Mesenchymal stem cell (in vitro differentiated cells and primary cell): ENCODE results near the gene TCF7.

Experiments used
- DNase-seq: peaks from one replicate; pipeline ENCODE4 v3.0.0-alpha.2; 2013
- H2AFZ ChIP-seq: one replicate; pipeline ENCODE4 v1.6.1; 2013; ENCODE audit warnings: low read depth, mild to moderate bottlenecking, control low read depth, inconsistent platforms, low read length, moderate library complexity
- H2AK5ac ChIP-seq: 2 replicates; pipeline ENCODE4 v1.6.1; 2013; ENCODE audit warnings: low read length, moderate library complexity, mild to moderate bottlenecking, inconsistent platforms; ENCODE audit not compliant: severe bottlenecking
- H2BK120ac ChIP-seq: one replicate; pipeline ENCODE4 v1.6.1; 2013; ENCODE audit warnings: low read depth, mild to moderate bottlenecking, inconsistent platforms, low read length, moderate library complexity
- H2BK12ac ChIP-seq, 2 experiments: one replicate each; pipeline ENCODE4 v1.6.1; 2013; ENCODE audit warnings: inconsistent platforms in 2 of 2, low read length in 2 of 2, mild to moderate bottlenecking in 2 of 2, moderate library complexity in 2 of 2, control low read depth in 1 of 2
- H2BK15ac ChIP-seq: one replicate; pipeline ENCODE4 v1.6.1; 2013; ENCODE audit warnings: mild to moderate bottlenecking, low read depth, inconsistent platforms; ENCODE audit not compliant: poor library complexity, severe bottlenecking
- H2BK5ac ChIP-seq: 2 replicates; pipeline ENCODE4 v1.6.1; 2013; ENCODE audit warnings: low read depth, mild to moderate bottlenecking, low read length, control low read depth, inconsistent platforms; ENCODE audit not compliant: poor library complexity, severe bottlenecking
- H3K14ac ChIP-seq, 2 experiments: one replicate each; pipeline ENCODE4 v1.6.1; 2013; ENCODE audit warnings: inconsistent platforms in 2 of 2, low read length in 2 of 2, control low read depth in 1 of 2, mild to moderate bottlenecking in 1 of 2, moderate library complexity in 1 of 2
- H3K18ac ChIP-seq, 2 experiments: one replicate each; pipeline ENCODE4 v1.6.1; 2013; ENCODE audit warnings: inconsistent platforms in 2 of 2, low read length in 2 of 2, control low read depth in 1 of 2, low read depth in 1 of 2, mild to moderate bottlenecking in 1 of 2
- H3K23ac ChIP-seq, 2 experiments: one replicate each; pipeline ENCODE4 v1.6.1; 2013; ENCODE audit warnings: inconsistent platforms in 2 of 2, low read length in 2 of 2, mild to moderate bottlenecking in 2 of 2, moderate library complexity in 2 of 2, control low read depth in 1 of 2
- H3K27ac ChIP-seq: 2 replicates; pipeline ENCODE4 v1.5.1; 2013; ENCODE audit warnings: mild to moderate bottlenecking, moderate library complexity, low read length, control low read depth, inconsistent platforms; ENCODE audit not compliant: poor library complexity, severe bottlenecking
- H3K27me3 ChIP-seq, 2 experiments: 2 replicates each; pipeline versions ENCODE4 v1.6.1 to v1.7.0; 2013; ENCODE audit warnings: low read length in 2 of 2, mild to moderate bottlenecking in 2 of 2, moderate library complexity in 2 of 2, control low read depth in 1 of 2, inconsistent platforms in 1 of 2; ENCODE audit not compliant: control insufficient read depth in 1 of 2, insufficient read depth in 1 of 2
- H3K36me3 ChIP-seq, 2 experiments: 2 replicates each; pipeline versions ENCODE4 v1.6.1 to v1.7.0; 2013; ENCODE audit warnings: low read length in 2 of 2, control low read depth in 1 of 2, inconsistent platforms in 1 of 2, low read depth in 1 of 2, mild to moderate bottlenecking in 1 of 2; ENCODE audit not compliant: insufficient read depth in 2 of 2, control insufficient read depth in 1 of 2
- H3K4ac ChIP-seq, 2 experiments: one replicate each; pipeline ENCODE4 v1.6.1; 2013; ENCODE audit warnings: inconsistent platforms in 2 of 2, low read length in 2 of 2, mild to moderate bottlenecking in 2 of 2, moderate library complexity in 2 of 2, control low read depth in 1 of 2, low read depth in 1 of 2
- H3K4me1 ChIP-seq: 2 replicates; pipeline ENCODE4 v1.6.1; 2013; ENCODE audit warnings: low read depth, low read length, control low read depth; ENCODE audit not compliant: control insufficient read depth, insufficient read depth
- H3K4me2 ChIP-seq: 2 replicates; pipeline ENCODE4 v1.6.1; 2013; ENCODE audit warnings: low read length, mild to moderate bottlenecking, inconsistent platforms; ENCODE audit not compliant: poor library complexity, severe bottlenecking
- H3K4me3 ChIP-seq, 2 experiments: 2 replicates each; pipeline versions ENCODE4 v1.5.1 to v1.7.0; 2013; ENCODE audit warnings: low read length in 2 of 2, mild to moderate bottlenecking in 2 of 2, control low read depth in 1 of 2, low read depth in 1 of 2; ENCODE audit not compliant: insufficient read depth in 1 of 2
- H3K79me1 ChIP-seq: replicated peaks from 2 replicates; pipeline ENCODE4 v1.6.1; 2013; ENCODE audit warnings: mild to moderate bottlenecking, control low read depth, low read length, inconsistent platforms; ENCODE audit not compliant: poor library complexity, severe bottlenecking
- H3K9ac ChIP-seq: 2 replicates; pipeline ENCODE4 v1.7.0; 2013; ENCODE audit warnings: mild to moderate bottlenecking, low read length, moderate library complexity
- H3K9me3 ChIP-seq: 2 replicates; pipeline ENCODE4 v1.7.0; 2013; ENCODE audit warnings: mild to moderate bottlenecking, low read length; ENCODE audit not compliant: control insufficient read depth
- H4K8ac ChIP-seq: one replicate; pipeline ENCODE4 v1.6.1; 2013; ENCODE audit warnings: inconsistent platforms, mild to moderate bottlenecking, low read length, moderate library complexity
- H4K91ac ChIP-seq: one replicate; pipeline ENCODE4 v1.6.1; 2013; ENCODE audit warnings: mild to moderate bottlenecking, low read length, inconsistent platforms
- WGBS: methylation state at CpG from one replicate; pipeline ENCODE4 v1.1.7; 2013; ENCODE audit warnings: mixed read lengths; 5-methylcytosine and 5-hydroxymethylcytosine counted together

TCF7 gene

DNA sequence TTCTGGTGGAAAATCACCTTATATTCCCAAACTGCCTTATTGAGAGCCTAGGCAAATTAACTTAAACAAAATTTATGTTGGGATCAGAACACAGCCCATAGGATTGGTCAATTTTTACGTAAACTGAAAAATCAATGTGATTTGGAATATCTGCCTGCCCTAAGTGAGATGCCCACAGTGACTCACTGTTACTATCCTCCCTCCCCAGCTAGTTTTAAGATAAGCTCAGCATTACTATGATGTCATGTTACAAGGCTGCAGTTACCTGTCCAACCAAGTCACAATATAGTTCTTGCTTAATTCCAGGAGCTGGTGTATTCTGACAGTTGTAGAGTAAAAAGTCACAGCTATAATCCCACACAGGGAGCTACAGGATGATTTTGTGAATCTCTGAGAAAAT lies 39.2 kb downstream of the TCF7 start:
- Histone ChIP-seq H3K9ac (no peak overlapping the region), H3K4ac (no peak overlapping the region), H4K8ac (no peak overlapping the region), H2BK120ac (no peak overlapping the region), H2BK12ac (no peak overlapping the region), H3K36me3 (peaks cover 19 to 95% of the 10 kb centered on the region in 2 experiments), H3K18ac (no peak overlapping the region), H3K79me1 (peaks cover 15% of the 10 kb centered on the region), H2AFZ (no peak overlapping the region), H3K4me2 (no peak overlapping the region), H3K27ac (no peak overlapping the region), H3K4me1 (no peaks in the 10 kb centered on the region), H4K91ac (no peak overlapping the region), H3K23ac (no peak overlapping the region), H3K27me3 (no peaks in the 10 kb centered on the region), H2BK15ac (no peak overlapping the region), H3K9me3 (no peaks in the 10 kb centered on the region), H3K4me3 (no peak overlapping the region), H3K14ac (no peak overlapping the region), H2AK5ac (no peak overlapping the region), H2BK5ac (no peak overlapping the region)
- 100% methylated on average over 1 of the region's 1 CpG for WGBS
- DNase-seq = no peak

DNA sequence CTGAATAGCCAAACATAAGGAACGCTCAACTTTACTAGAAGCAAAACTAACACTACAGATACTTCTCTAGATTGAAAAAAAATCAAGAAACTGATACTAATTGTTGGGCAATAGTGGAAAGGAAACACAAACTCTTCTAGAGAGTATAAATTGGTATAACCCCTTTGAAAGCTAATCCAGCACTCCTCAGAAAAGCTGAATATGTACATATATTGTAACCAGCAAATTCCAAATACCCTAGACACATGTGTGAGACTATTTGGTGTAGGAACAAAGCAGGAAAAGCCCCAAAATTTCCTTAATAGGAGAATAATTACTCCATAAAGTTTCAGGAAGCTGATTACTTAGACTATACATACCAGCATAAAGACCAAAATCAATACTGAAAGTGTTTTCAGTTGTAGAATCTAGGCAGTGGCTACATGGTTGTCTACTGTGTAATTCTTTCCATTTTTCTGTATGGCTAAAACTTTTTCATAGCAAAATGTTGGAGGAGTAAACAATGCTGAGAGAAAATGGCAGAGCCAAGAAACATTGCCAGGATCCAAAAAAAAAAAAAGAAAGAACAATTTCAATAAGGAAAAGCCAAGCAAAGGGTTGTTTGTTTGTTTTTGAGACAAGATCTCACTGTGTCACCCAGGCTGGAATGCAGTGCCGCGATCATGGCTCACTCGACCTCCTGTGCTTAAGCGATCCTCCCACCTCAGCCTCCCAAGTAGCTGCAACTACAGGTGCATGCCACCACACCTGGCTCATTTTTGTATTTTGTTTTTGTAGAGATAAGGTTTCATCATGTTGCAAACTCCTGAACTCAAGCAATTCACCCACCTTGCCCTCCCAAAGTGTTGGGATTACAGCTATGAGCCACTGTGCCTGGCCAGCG lies 47.3 kb downstream of the TCF7 start:
- no peak overlapping the region for H3K23ac ChIP-seq
- no peak overlapping the region for H4K8ac ChIP-seq

DNA sequence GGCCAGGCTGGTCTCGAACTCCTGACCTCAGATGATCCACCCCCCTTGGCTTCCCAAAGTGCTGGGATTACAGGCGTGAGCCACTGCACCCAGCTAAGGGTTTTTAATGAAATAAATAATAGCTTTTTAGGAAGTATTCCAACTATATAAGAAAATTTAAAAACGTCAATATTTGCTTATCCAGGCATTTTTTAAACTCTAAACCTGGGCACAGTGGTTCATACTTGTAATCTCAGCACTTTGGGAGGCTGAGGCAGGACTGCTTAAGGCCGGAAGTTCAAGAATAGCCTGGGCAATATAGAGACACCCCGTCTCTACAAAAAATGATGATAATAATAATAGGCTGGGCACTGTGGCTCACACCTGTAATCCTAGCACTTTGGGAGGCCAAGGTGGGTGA lies 48.1 kb downstream of the TCF7 start:
- Histone ChIP-seq H3K79me1 (peaks cover 18% of the 10 kb centered on the region), H2BK5ac (no peak overlapping the region), H3K27ac (no peak overlapping the region), H3K36me3 (peaks cover 34 to 92% of the 10 kb centered on the region in 2 experiments), H4K91ac (no peak overlapping the region), H3K18ac (no peak overlapping the region), H2AK5ac (no peak overlapping the region), H3K23ac (no peak overlapping the region), H3K9ac (no peak overlapping the region), H4K8ac (no peak overlapping the region), H3K27me3 (no peaks in the 10 kb centered on the region), H3K4me1 (no peaks in the 10 kb centered on the region), H3K9me3 (peaks cover 12% of the 10 kb centered on the region), H3K4me3 (no peak overlapping the region), H2AFZ (no peak overlapping the region), H3K14ac (no peak overlapping the region), H2BK15ac (no peak overlapping the region), H3K4me2 (no peak overlapping the region), H2BK12ac (no peak overlapping the region), H3K4ac (no peak overlapping the region), H2BK120ac (no peak overlapping the region)
- DNase-seq = no peak
- WGBS = 100% methylated on average over 3 of the region's 5 CpGs

More for the DNA sequence above, 47.3 kb downstream of the TCF7 start:
- Histone ChIP-seq H3K4me1 (no peaks in the 10 kb centered on the region), H2BK12ac (no peak overlapping the region), H3K14ac (no peak overlapping the region), H3K18ac (no peak overlapping the region), H3K4ac (no peak overlapping the region), H2AFZ (no peak overlapping the region), H3K36me3 (peaks cover 34 to 93% of the 10 kb centered on the region in 2 experiments), H3K9me3 (peaks cover 12% of the 10 kb centered on the region), H3K27ac (no peak overlapping the region), H3K79me1 (peaks cover 18% of the 10 kb centered on the region), H2BK120ac (no peak overlapping the region), H3K4me2 (no peak overlapping the region), H2BK5ac (no peak overlapping the region), H4K91ac (no peak overlapping the region), H3K27me3 (no peaks in the 10 kb centered on the region), H3K4me3 (no peak overlapping the region), H3K9ac (no peak overlapping the region), H2BK15ac (no peak overlapping the region), H2AK5ac (no peak overlapping the region)
- no peak for DNase-seq
- WGBS = 98% methylated on average over 5 of the region's 6 CpGs

DNA sequence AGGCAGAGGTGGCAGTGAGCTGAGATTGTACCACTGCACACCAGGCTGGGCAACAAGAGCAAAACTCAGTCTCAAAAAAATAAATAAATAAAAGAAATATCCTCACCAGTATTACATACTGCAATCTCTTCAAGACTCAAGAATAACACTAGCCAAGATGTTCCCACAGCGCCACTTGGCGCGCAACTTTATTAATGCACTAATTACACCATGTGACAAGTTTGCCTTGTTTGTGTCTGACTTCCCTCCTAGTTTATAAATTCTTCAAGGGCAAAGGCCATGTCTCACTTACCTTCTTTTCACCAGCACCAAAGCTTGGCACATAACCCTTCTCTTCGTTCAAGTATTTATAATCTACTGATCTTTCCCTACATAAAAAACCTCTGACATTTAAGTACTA lies 57.5 kb downstream of the TCF7 start:
- H4K91ac ChIP-seq = no peak overlapping the region
- H3K4me2 ChIP-seq = no peak overlapping the region
- H2AFZ ChIP-seq = no peak overlapping the region
- no peak overlapping the region for H2BK12ac ChIP-seq
- H3K4me3 ChIP-seq = no peak overlapping the region
- H3K27me3 ChIP-seq = no peaks in the 10 kb centered on the region
- DNase-seq = no peak
- H3K36me3 ChIP-seq = peaks cover 17 to 61% of the 10 kb centered on the region in 2 experiments
- H3K79me1 ChIP-seq = peaks cover 3% of the 10 kb centered on the region
- no peak overlapping the region for H3K23ac ChIP-seq
- H2BK5ac ChIP-seq = no peak overlapping the region
- no peak overlapping the region for H2BK120ac ChIP-seq
- WGBS = 99% methylated on average over 4 of the region's 4 CpGs
- no peak overlapping the region for H3K9ac ChIP-seq
- no peak overlapping the region for H2BK15ac ChIP-seq
- no peak overlapping the region for H2AK5ac ChIP-seq
- no peak overlapping the region for H3K18ac ChIP-seq
- no peak overlapping the region for H3K14ac ChIP-seq
- H4K8ac ChIP-seq = no peak overlapping the region
- H3K9me3 ChIP-seq = no peaks in the 10 kb centered on the region
- H3K4me1 ChIP-seq = no peaks in the 10 kb centered on the region
- no peak overlapping the region for H3K27ac ChIP-seq
- no peak overlapping the region for H3K4ac ChIP-seq
